WTC11 (cell line): ENCODE data around the gene EBF3. TPM values are rescaled to one million over a fixed set of nuclear protein-coding genes. Genes with fewer than 3 reads are reported as not detected.

Experiments used
- ATAC-seq: fragments of 200-7000 bp; cut with Tn5 transposase; 2 replicates; pipeline ENCODE4 v1.10.0; 2021; ENCODE audit warnings: mild to moderate bottlenecking, moderate library complexity
- CTCF ChIA-PET: fragments of 300-600 bp; sonication (Branson Sonifier 250); formaldehyde crosslinking; loops from one replicate; lab custom pipeline; 2021; ENCODE audit warnings: antibody characterized with exemption; lab: Charles Lee
- POLR2A ChIA-PET: fragments of 350-600 bp; sonication (Branson Sonifier 250); formaldehyde crosslinking; loops from one replicate; lab custom pipeline; 2021; ENCODE audit warnings: antibody characterized with exemption; lab: Charles Lee
- DNase-seq: peaks from one replicate; pipeline ENCODE4 v3.0.0; 2021; ENCODE audit warnings: low spot score
- H3K27ac Mint-ChIP-seq: 2 replicates; pipeline ENCODE4 v1.8.0; 2021; ENCODE audit warnings: mixed read lengths
- H3K27me3 Mint-ChIP-seq: 2 replicates; pipeline ENCODE4 v1.8.0; 2021; ENCODE audit warnings: low read depth, mild to moderate bottlenecking, moderate library complexity, mixed read lengths
- H3K36me3 Mint-ChIP-seq: 2 replicates; pipeline ENCODE4 v1.8.0; 2021; ENCODE audit warnings: mixed read lengths
- H3K4me1 Mint-ChIP-seq: 2 replicates; pipeline ENCODE4 v1.8.0; 2022; ENCODE audit warnings: mixed read lengths
- H3K4me3 Mint-ChIP-seq: 2 replicates; pipeline ENCODE4 v1.8.0; 2021; ENCODE audit warnings: mild to moderate bottlenecking, moderate library complexity, mixed read lengths
- H3K9me3 Mint-ChIP-seq: 2 replicates; pipeline ENCODE4 v1.8.0; 2021; ENCODE audit warnings: mixed read lengths
- ATF1 ChIP-seq: sonication (generic); formaldehyde crosslinking; IDR thresholded peaks from 2 replicates; pipeline ENCODE4 v1.8.1; 2023; ENCODE audit warnings: mild to moderate bottlenecking, moderate library complexity, missing genetic modification reagents
- CREM ChIP-seq: sonication (generic); formaldehyde crosslinking; IDR thresholded peaks from 2 replicates; pipeline ENCODE4 v1.8.1; 2022; ENCODE audit warnings: mild to moderate bottlenecking, missing genetic modification reagents, moderate library complexity
- E2F4 ChIP-seq: sonication (generic); formaldehyde crosslinking; IDR thresholded peaks from 2 replicates; pipeline ENCODE4 v1.8.1; 2022; ENCODE audit warnings: low read depth, mild to moderate bottlenecking, moderate library complexity, missing genetic modification reagents, borderline replicate concordance
- EMX1 ChIP-seq: fragments of 250-450 bp; sonication (Bioruptor Pico); IDR thresholded peaks from 2 replicates; pipeline ENCODE4 v1.8.0; 2021; ENCODE audit warnings: mild to moderate bottlenecking
- ETV6 ChIP-seq: sonication (generic); formaldehyde crosslinking; IDR thresholded peaks from 2 replicates; pipeline ENCODE4 v1.8.1; 2022; ENCODE audit warnings: mild to moderate bottlenecking, missing genetic modification reagents
- FOXK1 ChIP-seq: sonication (generic); formaldehyde crosslinking; IDR thresholded peaks from 2 replicates; pipeline ENCODE4 v1.8.0; 2022; ENCODE audit warnings: mild to moderate bottlenecking, moderate library complexity, missing genetic modification reagents
- FOXP1 ChIP-seq: sonication (generic); formaldehyde crosslinking; IDR thresholded peaks from 2 replicates; pipeline ENCODE4 v1.8.0; 2022; ENCODE audit warnings: missing genetic modification reagents, mild to moderate bottlenecking, moderate library complexity, borderline replicate concordance
- FOXP4 ChIP-seq: sonication (generic); formaldehyde crosslinking; IDR thresholded peaks from 2 replicates; pipeline ENCODE4 v1.8.0; 2022; ENCODE audit warnings: mild to moderate bottlenecking, missing genetic modification reagents
- MXD4 ChIP-seq: fragments of 250-450 bp; sonication (Bioruptor Pico); IDR thresholded peaks from 2 replicates; pipeline ENCODE4 v1.8.0; 2021; ENCODE audit warnings: mild to moderate bottlenecking, moderate library complexity, borderline replicate concordance
- PREB ChIP-seq: sonication (generic); formaldehyde crosslinking; IDR thresholded peaks from 2 replicates; pipeline ENCODE4 v1.8.1; 2022; ENCODE audit warnings: mild to moderate bottlenecking, missing genetic modification reagents, moderate library complexity, borderline replicate concordance
- RORB ChIP-seq: fragments of 250-450 bp; sonication (Bioruptor Pico); IDR thresholded peaks from 2 replicates; pipeline ENCODE4 v1.9.0; 2021; ENCODE audit warnings: mild to moderate bottlenecking
- SMAD3 ChIP-seq: sonication (generic); formaldehyde crosslinking; IDR thresholded peaks from 2 replicates; pipeline ENCODE4 v1.8.0; 2022; ENCODE audit warnings: missing genetic modification reagents, mild to moderate bottlenecking, borderline replicate concordance
- SP1 ChIP-seq: sonication (generic); formaldehyde crosslinking; conservative IDR thresholded peaks from 2 replicates; pipeline ENCODE4 v1.8.1; 2022; ENCODE audit warnings: missing genetic modification reagents
- ZBTB21 ChIP-seq: sonication (generic); formaldehyde crosslinking; IDR thresholded peaks from 2 replicates; pipeline ENCODE4 v1.8.1; 2023; ENCODE audit warnings: mild to moderate bottlenecking, missing genetic modification reagents, borderline replicate concordance
- ZNF138 ChIP-seq: sonication (generic); formaldehyde crosslinking; conservative IDR thresholded peaks from 2 replicates; pipeline ENCODE4 v1.8.1; 2022; ENCODE audit warnings: mild to moderate bottlenecking, moderate library complexity, missing genetic modification reagents
- ZNF263 ChIP-seq: sonication (generic); formaldehyde crosslinking; IDR thresholded peaks from 2 replicates; pipeline ENCODE4 v1.8.1; 2022; ENCODE audit warnings: low read depth, mild to moderate bottlenecking, moderate library complexity, missing genetic modification reagents
- ZNF423 ChIP-seq: fragments of 250-450 bp; sonication (Bioruptor Pico); IDR thresholded peaks from 2 replicates; pipeline ENCODE4 v2.1.2; 2022; ENCODE audit warnings: mild to moderate bottlenecking, moderate library complexity
- ZNF425 ChIP-seq: fragments of 250-450 bp; sonication (Bioruptor Pico); conservative IDR thresholded peaks from 2 replicates; pipeline ENCODE4 v1.9.0; 2021; ENCODE audit warnings: mild to moderate bottlenecking
- total RNA-seq: library from RNA; stranded (reverse); gene quantifications from 3 replicates; pipeline ENCODE4 v1.2.3, GENCODE V29; 2021
- TF ChIP-seq, protein P1 (sequence below): fragments of 200-600 bp; IDR thresholded peaks from 2 replicates; pipeline ENCODE4 v1.8.0; 2022; ENCODE audit warnings: antibody characterized with exemption
- TF ChIP-seq, protein P2 (sequence below): sonication (generic); formaldehyde crosslinking; IDR thresholded peaks from 2 replicates; pipeline ENCODE4 v1.8.1; 2023; ENCODE audit warnings: mild to moderate bottlenecking, missing genetic modification reagents
- TF ChIP-seq, protein P3 (sequence below): sonication (generic); formaldehyde crosslinking; IDR thresholded peaks from 2 replicates; pipeline ENCODE4 v1.8.1; 2022; ENCODE audit warnings: missing genetic modification reagents, borderline replicate concordance
- TF ChIP-seq, protein P4 (sequence below): sonication (generic); formaldehyde crosslinking; IDR thresholded peaks from 2 replicates; pipeline ENCODE4 v1.8.0; 2022; ENCODE audit warnings: mild to moderate bottlenecking, missing genetic modification reagents

EBF3 gene
- total RNA-seq, 1 experiment from 2014 or later, result 1.2 TPM

- TF ChIP-seq ZBTB21 (CRISPR knock-in tag) (no peak), ZNF423 (CRISPR knock-in tag) (no peak), ATF1 (CRISPR knock-in tag) (no peak), RORB (CRISPR knock-in tag) (no peak), FOXP1 (no peak), EMX1 (CRISPR knock-in tag) (no peak), PREB (CRISPR knock-in tag) (no peak), ZNF425 (no peak), SP1 (no peak), ETV6 (no peak), ZNF263 (CRISPR knock-in tag) (no peak), FOXP4 (no peak)
- TF ChIP-seq, protein P1, sequence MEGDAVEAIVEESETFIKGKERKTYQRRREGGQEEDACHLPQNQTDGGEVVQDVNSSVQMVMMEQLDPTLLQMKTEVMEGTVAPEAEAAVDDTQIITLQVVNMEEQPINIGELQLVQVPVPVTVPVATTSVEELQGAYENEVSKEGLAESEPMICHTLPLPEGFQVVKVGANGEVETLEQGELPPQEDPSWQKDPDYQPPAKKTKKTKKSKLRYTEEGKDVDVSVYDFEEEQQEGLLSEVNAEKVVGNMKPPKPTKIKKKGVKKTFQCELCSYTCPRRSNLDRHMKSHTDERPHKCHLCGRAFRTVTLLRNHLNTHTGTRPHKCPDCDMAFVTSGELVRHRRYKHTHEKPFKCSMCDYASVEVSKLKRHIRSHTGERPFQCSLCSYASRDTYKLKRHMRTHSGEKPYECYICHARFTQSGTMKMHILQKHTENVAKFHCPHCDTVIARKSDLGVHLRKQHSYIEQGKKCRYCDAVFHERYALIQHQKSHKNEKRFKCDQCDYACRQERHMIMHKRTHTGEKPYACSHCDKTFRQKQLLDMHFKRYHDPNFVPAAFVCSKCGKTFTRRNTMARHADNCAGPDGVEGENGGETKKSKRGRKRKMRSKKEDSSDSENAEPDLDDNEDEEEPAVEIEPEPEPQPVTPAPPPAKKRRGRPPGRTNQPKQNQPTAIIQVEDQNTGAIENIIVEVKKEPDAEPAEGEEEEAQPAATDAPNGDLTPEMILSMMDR, result no peak
- TF ChIP-seq, protein P2, sequence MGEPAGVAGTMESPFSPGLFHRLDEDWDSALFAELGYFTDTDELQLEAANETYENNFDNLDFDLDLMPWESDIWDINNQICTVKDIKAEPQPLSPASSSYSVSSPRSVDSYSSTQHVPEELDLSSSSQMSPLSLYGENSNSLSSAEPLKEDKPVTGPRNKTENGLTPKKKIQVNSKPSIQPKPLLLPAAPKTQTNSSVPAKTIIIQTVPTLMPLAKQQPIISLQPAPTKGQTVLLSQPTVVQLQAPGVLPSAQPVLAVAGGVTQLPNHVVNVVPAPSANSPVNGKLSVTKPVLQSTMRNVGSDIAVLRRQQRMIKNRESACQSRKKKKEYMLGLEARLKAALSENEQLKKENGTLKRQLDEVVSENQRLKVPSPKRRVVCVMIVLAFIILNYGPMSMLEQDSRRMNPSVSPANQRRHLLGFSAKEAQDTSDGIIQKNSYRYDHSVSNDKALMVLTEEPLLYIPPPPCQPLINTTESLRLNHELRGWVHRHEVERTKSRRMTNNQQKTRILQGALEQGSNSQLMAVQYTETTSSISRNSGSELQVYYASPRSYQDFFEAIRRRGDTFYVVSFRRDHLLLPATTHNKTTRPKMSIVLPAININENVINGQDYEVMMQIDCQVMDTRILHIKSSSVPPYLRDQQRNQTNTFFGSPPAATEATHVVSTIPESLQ (CRISPR knock-in tag), result no peak
- TF ChIP-seq, all 79 proteins: peak for 0
- Mint-ChIP-seq H3K4me3 (no peak overlapping the region), H3K27me3 (no peaks in the 10 kb centered on the region; the same call in 1 of the 2 replicates), H3K27ac (no peak overlapping the region), H3K4me1 (no peaks in the 10 kb centered on the region), H3K36me3 (peaks cover 20% of the 10 kb centered on the region), H3K9me3 (peaks cover 27% of the 10 kb centered on the region)
- CTCF ChIA-PET, result no interaction called here
- DNase-seq (no peak), ATAC-seq (no peak)
- POLR2A ChIA-PET, result no interaction called here
Observed at GRCh38 chr10:129809431-129809830, 154.6 kb downstream of the EBF3 start.

GRCh38 chr10:129808092-129808983, 155.7 kb downstream of the EBF3 start:
- Mint-ChIP-seq H3K4me1 (no peaks in the 10 kb centered on the region), H3K27me3 (peaks cover 4% of the 10 kb centered on the region), H3K36me3 (peaks cover 29% of the 10 kb centered on the region), H3K27ac (no peak overlapping the region), H3K9me3 (peaks cover 38% of the 10 kb centered on the region), H3K4me3 (no peak overlapping the region)
- ChIA-PET POLR2A (no interaction called here), CTCF (no interaction called here)
- DNase-seq, result no peak
- ATAC-seq, result no peak
- no peak for TF ChIP-seq EMX1 (CRISPR knock-in tag)
- TF ChIP-seq E2F4, result no peak
- TF ChIP-seq SMAD3 (CRISPR knock-in tag), result no peak
- TF ChIP-seq MXD4, result no peak
- TF ChIP-seq FOXK1 (CRISPR knock-in tag), result no peak
- TF ChIP-seq, protein P3, sequence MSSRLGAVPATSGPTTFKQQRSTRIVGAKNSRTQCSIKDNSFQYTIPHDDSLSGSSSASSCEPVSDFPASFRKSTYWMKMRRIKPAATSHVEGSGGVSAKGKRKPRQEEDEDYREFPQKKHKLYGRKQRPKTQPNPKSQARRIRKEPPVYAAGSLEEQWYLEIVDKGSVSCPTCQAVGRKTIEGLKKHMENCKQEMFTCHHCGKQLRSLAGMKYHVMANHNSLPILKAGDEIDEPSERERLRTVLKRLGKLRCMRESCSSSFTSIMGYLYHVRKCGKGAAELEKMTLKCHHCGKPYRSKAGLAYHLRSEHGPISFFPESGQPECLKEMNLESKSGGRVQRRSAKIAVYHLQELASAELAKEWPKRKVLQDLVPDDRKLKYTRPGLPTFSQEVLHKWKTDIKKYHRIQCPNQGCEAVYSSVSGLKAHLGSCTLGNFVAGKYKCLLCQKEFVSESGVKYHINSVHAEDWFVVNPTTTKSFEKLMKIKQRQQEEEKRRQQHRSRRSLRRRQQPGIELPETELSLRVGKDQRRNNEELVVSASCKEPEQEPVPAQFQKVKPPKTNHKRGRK (CRISPR knock-in tag), result no peak
- TF ChIP-seq ETV6, result no peak
- TF ChIP-seq CREM (CRISPR knock-in tag), result no peak
- TF ChIP-seq, protein P4, sequence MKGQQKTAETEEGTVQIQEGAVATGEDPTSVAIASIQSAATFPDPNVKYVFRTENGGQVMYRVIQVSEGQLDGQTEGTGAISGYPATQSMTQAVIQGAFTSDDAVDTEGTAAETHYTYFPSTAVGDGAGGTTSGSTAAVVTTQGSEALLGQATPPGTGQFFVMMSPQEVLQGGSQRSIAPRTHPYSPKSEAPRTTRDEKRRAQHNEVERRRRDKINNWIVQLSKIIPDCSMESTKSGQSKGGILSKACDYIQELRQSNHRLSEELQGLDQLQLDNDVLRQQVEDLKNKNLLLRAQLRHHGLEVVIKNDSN (CRISPR knock-in tag), result no peak
- no peak for TF ChIP-seq ZNF138 (CRISPR knock-in tag)
